Stomach (tissue), 4 donors: ENCODE measurements around the gene LYPD6.

Experiments
- CTCF ChIP-seq, 7 experiments: fragments of 450-650 bp in 4 of 7; fragments of 200-600 bp in 3 of 7; sonication (generic) in 3 of 7; IDR thresholded peaks; one replicate each; pipeline ENCODE4 v1.5.1; 2016 to 2019; ENCODE audit warnings: antibody characterized with exemption in 7 of 7, control low read depth in 2 of 7, mild to moderate bottlenecking in 1 of 7
- EP300 ChIP-seq: sonication (generic); formaldehyde crosslinking; IDR thresholded peaks from one replicate; pipeline ENCODE4 v1.6.1; 2017; ENCODE audit warnings: antibody characterized with exemption
- POLR2A ChIP-seq, 4 donors: fragments of 450-650 bp; IDR thresholded peaks; one replicate each; pipeline ENCODE4 v1.6.1; 2016; ENCODE audit warnings: antibody characterized with exemption in 4 of 4, control low read depth in 2 of 4, mild to moderate bottlenecking in 1 of 4, moderate library complexity in 1 of 4
- POLR2AphosphoS5 ChIP-seq, 3 donors: sonication (generic); formaldehyde crosslinking; IDR thresholded peaks; one replicate each; pipeline ENCODE4 v1.6.1; 2016; ENCODE audit warnings: antibody characterized with exemption in 3 of 3

GRCh38 chr2:149443150-149443549, 112.8 kb downstream of the LYPD6 start:
- TF ChIP-seq EP300 (no peak), POLR2AphosphoS5 (IDR thresholded peaks at IDR 0.05) (no peak), CTCF (IDR thresholded peaks at IDR 0.05) (no peak), POLR2A (IDR thresholded peaks at IDR 0.05) (no peak)
